Heart left ventricle (tissue), 16 donors: ENCODE measurements around the gene ATG3. TPM values are rescaled to one million over a fixed set of nuclear protein-coding genes. Genes with fewer than 3 reads are reported as not detected.

ENCODE experiments used
- ATAC-seq, 4 donors: fragments of 200-7000 bp; cut with Tn5 transposase; one replicate each; pipeline ENCODE4 v1.9.1; 2020 to 2022; ENCODE audit warnings: moderate library complexity in 4 of 4, mild to moderate bottlenecking in 3 of 4, moderate number of reproducible peaks in 1 of 4
- DNase-seq, 5 donors: peaks; one replicate each; pipeline ENCODE4 v3.0.0-alpha.2; 2020
- H3K27ac ChIP-seq, 12 donors: fragments of 200-600 bp; sonication (generic) in 4 of 12; one replicate each; pipeline versions ENCODE4 v1.5.0 to v1.8.0; 2016 to 2022; ENCODE audit warnings: mild to moderate bottlenecking in 2 of 12
- H3K27me3 ChIP-seq, 9 donors: fragments of 200-600 bp; sonication (generic) in 2 of 9; one replicate each; pipeline versions ENCODE4 v1.5.1 to v1.8.0; 2016 to 2022; ENCODE audit warnings: mild to moderate bottlenecking in 3 of 9
- H3K36me3 ChIP-seq, 9 donors: fragments of 200-600 bp; sonication (generic) in 2 of 9; one replicate each; pipeline versions ENCODE4 v1.5.0 to v1.8.0; 2018 to 2022; ENCODE audit warnings: mild to moderate bottlenecking in 2 of 9
- H3K4me1 ChIP-seq, 12 donors: fragments of 200-600 bp; sonication (generic) in 4 of 12; one replicate each; pipeline versions ENCODE4 v1.5.0 to v1.8.0; 2016 to 2022; ENCODE audit warnings: mild to moderate bottlenecking in 3 of 12
- H3K4me3 ChIP-seq, 12 donors: fragments of 200-600 bp; sonication (generic) in 4 of 12; one replicate each; pipeline versions ENCODE4 v1.5.0 to v1.8.0; 2017 to 2022; ENCODE audit warnings: mild to moderate bottlenecking in 9 of 12, moderate library complexity in 4 of 12
- H3K9me3 ChIP-seq, 12 donors: fragments of 200-600 bp; sonication (generic) in 4 of 12; one replicate each; pipeline versions ENCODE4 v1.5.0 to v1.8.0; 2016 to 2022; ENCODE audit warnings: mild to moderate bottlenecking in 1 of 12
- CTCF ChIP-seq, 12 donors: fragments of 200-600 bp; sonication (generic) in 4 of 12; IDR thresholded peaks; one replicate each; pipeline versions ENCODE4 v1.5.0 to v1.8.0; 2018 to 2022; ENCODE audit warnings: antibody characterized with exemption in 12 of 12, mild to moderate bottlenecking in 5 of 12
- POLR2A ChIP-seq, 2 donors: fragments of 450-650 bp; IDR thresholded peaks; one replicate each; pipeline ENCODE4 v1.6.1; 2017; ENCODE audit warnings: antibody characterized with exemption in 2 of 2, mild to moderate bottlenecking in 2 of 2, moderate library complexity in 2 of 2
- WGBS, 4 donors: extraction: QIAGEN DNeasy Blood & Tissue Kit in 2 of 4; methylation state at CpG; one replicate each; pipeline versions ENCODE4 v1.1.5 to v1.1.7; 2013 to 2018; 5-methylcytosine and 5-hydroxymethylcytosine counted together
- intact Hi-C, 10 donors: fragments of 100-400 bp; cut with DNase I; formaldehyde crosslinking; loops; one replicate each; pipeline versions ENCODE4 v1.11.1 to v1.14.2; 2022
- polyA plus RNA-seq, 2 donors: library from polyadenylated mRNA; stranded (reverse); fragments of 200-250 nt; gene quantifications; one replicate each; pipeline ENCODE4 v1.2.3, GENCODE V29; 2013
- total RNA-seq, 9 donors: library from RNA; depleted of rRNA in 2 of 9; stranded (reverse); fragments of >200 nt in 2 of 9; fragmentation: NEBNext Ultra II Directional in 3 of 9; extraction: Animal tissue kit (Norgen Biotek cat#: 25700) in 3 of 9; gene quantifications; one replicate each; pipeline versions ENCODE4 v1.1.0 to v1.2.4, GENCODE V29; 2016 to 2023
- donor health status: ischemic (EF 13 %, LVEDD 7.1; RV severe dilation, severe dysfunction).
- donor health status: healthy with polysubstance abuse.
- donor health status: DM: no; HTN: yes; CAD: no.
- donor health status: DM: no; HTN: no; CAD: no.
- donor health status: ischemic (EF 25% LVEDD 6.9; RV normal size, moderate dysfunction).
- donor health status: ischemic (EF 25% LVEDD 5.7; RV mildly dilated, moderate dysfunction).
- donor health status: healthy.
- donor health status: DM: yes; HTN: yes; CAD: no.
- donor health status: ischemic (EF 35%, LVEDD 5.7; RV mildly dilated, moderate dysfunction).
- donor health status: nonischemic (EF 11% LVEDD 7.7; RV severe dilation, severe dysfunction).
- donor health status: DM: yes; HTN: yes; CAD: no.
- donor health status: PGD.
- donor health status: ischemic (EF 29% LVEDD 5.4; RV normal size, mild dysfunction).
- donor health status: nonischemic (EF 23%, LVEDD 6.1; RV moderate dilation, normal function).

Gene ATG3
- total and polyA plus RNA-seq, 11 donors: 20.1 to 75.9 (median 47.2) TPM

GRCh38 chr3:112579232-112579631 lies 17.5 kb upstream of the ATG3 start:
- H3K27ac ChIP-seq: peak overlapping the region in 1 of 12 donors; percentile 33
- DNase-seq: no peak
- no peaks in the 10 kb centered on the region for H3K9me3 ChIP-seq
- no peak for ATAC-seq
- WGBS, 4 donors: 86 to 95% (median 90%) methylated on average over 3 of the region's 3 CpGs
- peaks cover 0 to 16% (median 2%) of the 10 kb centered on the region in 12 donors for H3K4me1 ChIP-seq
- H3K4me3 ChIP-seq: no peak overlapping the region
- peaks cover 0 to 97% (median 42%) of the 10 kb centered on the region in 9 donors for H3K36me3 ChIP-seq
- intact Hi-C loops: no loop called here
- no peaks in the 10 kb centered on the region for H3K27me3 ChIP-seq
- TF ChIP-seq POLR2A (IDR thresholded peaks at IDR 0.05) (no peak), CTCF (IDR thresholded peaks at IDR 0.05) (no peak)

- peak overlapping the region in 1 of 12 donors; percentile 17 for H3K27ac ChIP-seq
- H3K9me3 ChIP-seq: no peaks in the 10 kb centered on the region
- no peak overlapping the region for H3K4me3 ChIP-seq
- 90 to 100% (median 95%) methylated on average over 1 of the region's 1 CpG for WGBS, 4 donors
- H3K36me3 ChIP-seq: peaks cover 0 to 93% (median 63%) of the 10 kb centered on the region in 9 donors
- intact Hi-C loops: no loop called here
- peaks cover 0 to 20% (median 0%) of the 10 kb centered on the region in 12 donors for H3K4me1 ChIP-seq
- ATAC-seq (no peak), DNase-seq (no peak)
- no peak for TF ChIP-seq CTCF (IDR thresholded peaks at IDR 0.05)
- TF ChIP-seq POLR2A (IDR thresholded peaks at IDR 0.05): no peak
- H3K27me3 ChIP-seq: no peaks in the 10 kb centered on the region
Measured at GRCh38 chr3:112572701-112573100, 10.9 kb upstream of the ATG3 start.

- Histone ChIP-seq H3K27me3 (no peaks in the 10 kb centered on the region), H3K36me3 (peaks cover 0 to 93% (median 71%) of the 10 kb centered on the region in 9 donors), H3K9me3 (no peaks in the 10 kb centered on the region), H3K27ac (peak overlapping the region in 1 of 12 donors; percentile 2), H3K4me3 (no peak overlapping the region), H3K4me1 (peaks cover 0 to 20% (median 0%) of the 10 kb centered on the region in 12 donors)
- DNase-seq (no peak), ATAC-seq (no peak)
- WGBS, 4 donors: 43 to 68% (median 55%) methylated on average over 1 of the region's 1 CpG
- TF ChIP-seq CTCF (IDR thresholded peaks at IDR 0.05): no peak
- TF ChIP-seq POLR2A (IDR thresholded peaks at IDR 0.05): no peak
- intact Hi-C loops: loop anchor here in 2 of 10 donors (10.0 kb wide), 2 partner anchors 426 to 446 kb away; partner anchors contain the start of gene GTPBP8 (in 1 of the 2)
Measured at GRCh38 chr3:112569265-112569664, 7.5 kb upstream of the ATG3 start.

- intact Hi-C loops: loop anchor here in 2 of 10 donors (10.0 kb wide), 2 partner anchors 426 to 446 kb away; partner anchors contain the start of gene GTPBP8 (in 1 of the 2)
- peaks cover 0 to 26% (median under 1%) of the 10 kb centered on the region in 12 donors for H3K4me1 ChIP-seq
- H3K27ac ChIP-seq: peak overlapping the region in 1 of 12 donors; percentile 2
- no peak for DNase-seq
- H3K9me3 ChIP-seq: no peaks in the 10 kb centered on the region
- ATAC-seq: no peak
- no peak overlapping the region for H3K4me3 ChIP-seq
- TF ChIP-seq POLR2A (IDR thresholded peaks at IDR 0.05) (no peak), CTCF (IDR thresholded peaks at IDR 0.05) (no peak)
- H3K36me3 ChIP-seq: peaks cover 0 to 90% (median 64%) of the 10 kb centered on the region in 9 donors
- no peaks in the 10 kb centered on the region for H3K27me3 ChIP-seq
- 94 to 97% (median 96%) methylated on average over 2 of the region's 2 CpGs for WGBS, 4 donors
Measured at GRCh38 chr3:112568642-112569041, 6.9 kb upstream of the ATG3 start.
